Left hindlimb (tissue), 1 donor: ENCODE measurements around the gene MRGPRX4.

Experiments
- DNase-seq: peaks from one replicate; pipeline ENCODE4 v3.0.0-alpha.2; 2018

Gene MRGPRX4

GRCh38 chr11:18221274-18221876 lies 48.7 kb downstream of the MRGPRX4 start:
- DNase-seq, result no peak

DNA sequence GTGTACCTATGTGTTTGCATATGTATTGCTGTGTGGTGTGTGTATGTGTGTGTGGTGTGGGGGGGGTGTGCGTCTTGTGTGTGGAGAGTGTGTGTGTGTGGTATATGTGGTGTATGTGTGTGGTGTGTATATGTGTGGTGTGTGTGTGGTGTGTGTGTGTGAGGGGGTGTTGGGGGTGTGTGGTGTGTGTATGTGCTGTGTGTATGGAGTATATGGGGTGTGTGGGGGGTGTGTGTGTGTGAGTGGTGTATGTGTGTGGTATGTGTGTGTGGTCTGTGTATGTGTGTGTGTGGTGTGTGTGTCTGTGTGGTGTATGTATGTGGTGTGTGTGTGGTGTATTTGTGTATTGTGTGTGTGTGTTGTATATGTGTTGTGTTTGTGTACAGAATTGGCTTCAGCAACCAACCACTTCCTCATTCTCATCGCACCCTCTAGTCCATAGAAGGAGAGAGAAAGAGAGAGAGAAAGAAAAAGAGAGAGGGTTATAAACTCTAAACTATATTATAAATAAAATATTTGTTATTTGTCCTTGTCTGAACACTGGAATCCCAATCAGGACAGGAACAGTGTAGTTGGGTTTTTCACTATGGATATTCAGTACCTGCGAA lies 50.3 kb downstream of the MRGPRX4 start:
- no peak for DNase-seq
